Astrocyte (in vitro differentiated cells and primary cell): Measurements from ENCODE around the gene LSM14A.

Source experiments
- EZH2 ChIP-seq: IDR thresholded peaks from 2 replicates; pipeline ENCODE4 v1.6.1; 2012; ENCODE audit warnings: mild to moderate bottlenecking, low read length, inconsistent platforms; ENCODE audit not compliant: insufficient read depth
- TF ChIP-seq, protein P1 (sequence below): IDR thresholded peaks from 2 replicates; pipeline ENCODE4 v1.5.1; 2011; ENCODE audit warnings: low read depth, mild to moderate bottlenecking, inconsistent platforms, low read length, moderate library complexity; ENCODE audit not compliant: insufficient read depth

DNA sequence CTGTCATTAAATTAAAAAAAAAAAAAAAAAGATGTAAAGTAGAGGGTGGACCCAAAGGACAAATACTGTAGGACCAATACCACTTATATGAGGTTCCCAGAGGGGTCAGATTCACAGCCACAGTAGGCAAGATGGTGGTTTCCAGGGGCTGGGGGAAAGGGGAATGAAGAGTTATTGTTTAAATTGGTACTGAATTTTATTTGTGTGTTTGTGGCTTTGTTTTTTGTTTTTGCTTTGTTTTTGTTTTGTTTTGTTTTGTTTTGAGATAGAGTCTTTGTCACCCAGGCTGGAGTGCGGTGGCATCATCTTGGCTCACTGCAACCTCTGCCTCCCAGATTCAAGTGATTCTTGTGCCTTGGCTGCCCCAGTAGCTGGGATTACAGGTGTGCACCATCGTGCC lies 17.9 kb upstream of the LSM14A start:
- TF ChIP-seq, protein P1, sequence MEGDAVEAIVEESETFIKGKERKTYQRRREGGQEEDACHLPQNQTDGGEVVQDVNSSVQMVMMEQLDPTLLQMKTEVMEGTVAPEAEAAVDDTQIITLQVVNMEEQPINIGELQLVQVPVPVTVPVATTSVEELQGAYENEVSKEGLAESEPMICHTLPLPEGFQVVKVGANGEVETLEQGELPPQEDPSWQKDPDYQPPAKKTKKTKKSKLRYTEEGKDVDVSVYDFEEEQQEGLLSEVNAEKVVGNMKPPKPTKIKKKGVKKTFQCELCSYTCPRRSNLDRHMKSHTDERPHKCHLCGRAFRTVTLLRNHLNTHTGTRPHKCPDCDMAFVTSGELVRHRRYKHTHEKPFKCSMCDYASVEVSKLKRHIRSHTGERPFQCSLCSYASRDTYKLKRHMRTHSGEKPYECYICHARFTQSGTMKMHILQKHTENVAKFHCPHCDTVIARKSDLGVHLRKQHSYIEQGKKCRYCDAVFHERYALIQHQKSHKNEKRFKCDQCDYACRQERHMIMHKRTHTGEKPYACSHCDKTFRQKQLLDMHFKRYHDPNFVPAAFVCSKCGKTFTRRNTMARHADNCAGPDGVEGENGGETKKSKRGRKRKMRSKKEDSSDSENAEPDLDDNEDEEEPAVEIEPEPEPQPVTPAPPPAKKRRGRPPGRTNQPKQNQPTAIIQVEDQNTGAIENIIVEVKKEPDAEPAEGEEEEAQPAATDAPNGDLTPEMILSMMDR: no peak
- TF ChIP-seq EZH2: no peak
